Measurements from ENCODE around the gene CADM2. TPM values are rescaled to one million over a fixed set of nuclear protein-coding genes. Genes with fewer than 3 reads are reported as not detected.

CADM2 gene
- total and polyA plus RNA-seq, 2 experiments from 2014 or later: 13.3 to 47.5 TPM

- TF ChIP-seq ZNF462 (CRISPR knock-in tag; IDR thresholded peaks at IDR 0.05) (no peak), ZNF114 (CRISPR knock-in tag; IDR thresholded peaks at IDR 0.05) (no peak), CTCF (conservative IDR thresholded peaks at IDR 0.05; ENCODE audit: low read depth in 2 of 2) (no peak), STAT1 (IDR thresholded peaks at IDR 0.05; ENCODE audit: unreplicated experiment) (no peak)
These were observed 892.3 kb downstream of the CADM2 start (continued) for GRCh38 chr3:85851071-85851470.

- Mint-ChIP-seq H3K27me3 (ENCODE audit: insufficient read depth, low read depth, poor library complexity) (peaks cover 5% of the 10 kb centered on the region), H3K4me3 (no peak overlapping the region), H3K9me3 (no peaks in the 10 kb centered on the region; the same call in 2 of the 3 replicates), H3K27ac (no peak overlapping the region), H3K4me1 (peaks cover 7% of the 10 kb centered on the region; the same call in 2 of the 3 replicates), H3K36me3 (ENCODE audit: low read depth) (no peaks in the 10 kb centered on the region; the same call in 2 of the 3 replicates)
- Histone ChIP-seq H3K4me1 (ENCODE audit: insufficient read depth) (no peaks in the 10 kb centered on the region), H4K20me1 (replicated peaks; ENCODE audit: insufficient read depth) (no peaks in the 10 kb centered on the region), H3K36me3 (ENCODE audit: insufficient read depth) (no peaks in the 10 kb centered on the region), H3K4me2 (no peak overlapping the region), H3K4me3 (no peak overlapping the region), H3F3A (replicated peaks; ENCODE audit: low read depth) (no peaks in the 10 kb centered on the region), H2AFZ (no peak overlapping the region), H3K27ac (ENCODE audit: low read depth) (no peak overlapping the region), H3K79me2 (replicated peaks; ENCODE audit: insufficient read depth) (no peaks in the 10 kb centered on the region), H3K9me2 (ENCODE audit: insufficient read depth) (no peaks in the 10 kb centered on the region), H3K27me3 (ENCODE audit: insufficient read depth) (no peaks in the 10 kb centered on the region)
- ATAC-seq (no peak), DNase-seq (ENCODE audit: low spot score) (no peak)
- TF ChIP-seq POLR2AphosphoS5 (IDR thresholded peaks at IDR 0.05; ENCODE audit: low read depth): no peak
- TF ChIP-seq ZNF462 (CRISPR knock-in tag; IDR thresholded peaks at IDR 0.05): no peak
- no peak for TF ChIP-seq JUNB (IDR thresholded peaks at IDR 0.05; ENCODE audit: unreplicated experiment)
- no peak for TF ChIP-seq NANOG (IDR thresholded peaks at IDR 0.05; ENCODE audit: borderline replicate concordance)
These were observed 895.0 kb downstream of the CADM2 start for GRCh38 chr3:85853805-85854204.
